HEK293T (cell line): ENCODE measurements around the gene CCNQ.

Experiments used
- BHLHE40 ChIP-seq: fragments of 450-650 bp; IDR thresholded peaks from 2 replicates; pipeline ENCODE4 v1.6.1; 2016; ENCODE audit warnings: mild to moderate bottlenecking, moderate library complexity, borderline replicate concordance
- HDGF ChIP-seq: fragments of 450-650 bp; IDR thresholded peaks from 2 replicates; pipeline ENCODE4 v1.6.1; 2017; ENCODE audit warnings: antibody characterized with exemption, borderline replicate concordance
- L3MBTL2 ChIP-seq: fragments of 450-650 bp; conservative IDR thresholded peaks from 2 replicates; pipeline ENCODE4 v1.6.1; 2016; ENCODE audit warnings: mild to moderate bottlenecking
- LEF1 ChIP-seq: fragments of 450-650 bp; IDR thresholded peaks from 2 replicates; pipeline ENCODE4 v1.6.1; 2017; ENCODE audit warnings: mild to moderate bottlenecking, borderline replicate concordance
- SP1 ChIP-seq: fragments of 450-650 bp; IDR thresholded peaks from 2 replicates; pipeline ENCODE4 v1.6.1; 2017
- TF ChIP-seq, protein P1 (sequence below): fragments of 450-650 bp; IDR thresholded peaks from 2 replicates; pipeline ENCODE4 v1.6.1; 2016

DNA sequence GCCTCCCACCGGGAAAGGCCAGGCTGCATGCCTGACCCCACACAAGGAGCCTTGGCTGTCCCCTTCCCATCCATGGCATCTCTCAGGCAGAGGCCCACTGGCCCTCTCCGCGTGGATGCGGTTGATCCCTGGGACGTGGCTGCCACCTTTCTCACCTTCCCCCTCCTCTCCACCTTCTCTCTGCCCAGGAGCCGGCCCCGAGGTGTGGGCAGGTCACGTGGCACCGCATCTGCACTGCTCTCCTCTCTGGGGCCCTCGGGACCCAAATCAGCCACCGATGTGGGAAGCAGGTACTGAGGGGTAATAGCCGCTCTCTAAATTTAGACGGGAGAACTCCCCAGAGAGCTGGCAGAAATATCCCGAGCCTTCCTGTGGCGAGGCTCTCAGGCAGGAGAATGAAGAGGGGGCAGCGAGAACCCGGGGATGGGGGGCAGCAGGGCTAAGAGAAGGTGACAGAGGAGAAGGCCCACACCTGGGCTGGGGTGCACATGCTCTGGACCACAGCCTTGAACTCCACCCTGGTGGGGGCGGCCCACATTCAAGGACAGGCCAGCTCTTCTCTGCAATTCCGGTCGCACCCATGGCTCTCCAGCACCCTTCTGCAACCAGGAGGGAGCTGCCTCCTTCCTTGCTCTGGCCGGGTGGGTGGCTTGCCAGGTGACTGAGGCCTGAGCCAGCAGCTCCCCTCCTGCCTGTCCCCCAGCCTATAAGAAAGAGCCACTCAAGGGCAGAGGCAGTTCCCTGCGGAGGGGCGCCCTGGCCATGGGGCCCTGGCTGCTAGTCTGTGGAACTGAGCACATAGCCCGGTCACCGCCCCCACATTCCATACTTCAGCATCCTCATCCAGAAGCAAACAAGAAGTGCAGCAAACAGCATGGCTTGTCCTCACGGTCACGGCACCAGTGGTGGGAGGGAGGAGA lies 38.4 kb upstream of the CCNQ start:
- TF ChIP-seq SP1 (no peak), BHLHE40 (no peak), HDGF (no peak), L3MBTL2 (no peak), LEF1 (no peak)
- TF ChIP-seq, protein P1, sequence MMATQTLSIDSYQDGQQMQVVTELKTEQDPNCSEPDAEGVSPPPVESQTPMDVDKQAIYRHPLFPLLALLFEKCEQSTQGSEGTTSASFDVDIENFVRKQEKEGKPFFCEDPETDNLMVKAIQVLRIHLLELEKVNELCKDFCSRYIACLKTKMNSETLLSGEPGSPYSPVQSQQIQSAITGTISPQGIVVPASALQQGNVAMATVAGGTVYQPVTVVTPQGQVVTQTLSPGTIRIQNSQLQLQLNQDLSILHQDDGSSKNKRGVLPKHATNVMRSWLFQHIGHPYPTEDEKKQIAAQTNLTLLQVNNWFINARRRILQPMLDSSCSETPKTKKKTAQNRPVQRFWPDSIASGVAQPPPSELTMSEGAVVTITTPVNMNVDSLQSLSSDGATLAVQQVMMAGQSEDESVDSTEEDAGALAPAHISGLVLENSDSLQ, result no peak
